SK-N-SH treated with all-trans-retinoic acid at 6 μM for 48 hours (cell line): ENCODE results near the gene DGAT2.
"Not testable (repeated sequence)": the region's sequence is repeated elsewhere in the genome, so short reads cannot be mapped to it uniquely, and the experiment has no call there.

Experiments
- ATAC-seq: fragments of 200-7000 bp; cut with Tn5 transposase; 3 replicates; pipeline ENCODE4 v1.9.1; 2020; ENCODE audit warnings: mild to moderate bottlenecking, moderate library complexity
- ARNTL ChIP-seq: fragments of 450-650 bp; formaldehyde crosslinking; IDR thresholded peaks from 2 replicates; pipeline ENCODE4 v1.5.0; 2020; ENCODE audit warnings: low read depth, mild to moderate bottlenecking, moderate library complexity, borderline replicate concordance
- CSDC2 ChIP-seq: fragments of 250-450 bp; sonication (Bioruptor Pico); IDR thresholded peaks from 2 replicates; pipeline ENCODE4 v1.5.0; 2020; ENCODE audit warnings: mild to moderate bottlenecking, moderate library complexity
- ESRRG ChIP-seq: fragments of 250-450 bp; sonication (Bioruptor Pico); IDR thresholded peaks from 2 replicates; pipeline ENCODE4 v1.6.1; 2021; ENCODE audit warnings: mild to moderate bottlenecking
- GLIS3 ChIP-seq: fragments of 250-450 bp; sonication (Bioruptor Pico); IDR thresholded peaks from 2 replicates; pipeline ENCODE4 v1.5.0; 2020; ENCODE audit warnings: mild to moderate bottlenecking, moderate library complexity
- ISL1 ChIP-seq: fragments of 250-450 bp; sonication (Bioruptor Pico); IDR thresholded peaks from 2 replicates; pipeline ENCODE4 v2.1.2; 2022; ENCODE audit warnings: mild to moderate bottlenecking, moderate library complexity
- PPARA ChIP-seq: fragments of 250-450 bp; sonication (Bioruptor Pico); IDR thresholded peaks from 2 replicates; pipeline ENCODE4 v1.5.0; 2020; ENCODE audit warnings: mild to moderate bottlenecking, borderline replicate concordance
- RARB ChIP-seq: fragments of 250-450 bp; sonication (Bioruptor Pico); IDR thresholded peaks from 2 replicates; pipeline ENCODE4 v1.8.0; 2021; ENCODE audit warnings: mild to moderate bottlenecking, moderate library complexity
- TCF4 ChIP-seq: fragments of 250-450 bp; sonication (Bioruptor Pico); IDR thresholded peaks from 2 replicates; pipeline ENCODE4 v1.8.0; 2021; ENCODE audit warnings: mild to moderate bottlenecking, moderate library complexity, borderline replicate concordance
- TOX ChIP-seq: fragments of 250-450 bp; sonication (Bioruptor Pico); IDR thresholded peaks from 2 replicates; pipeline ENCODE4 v1.8.0; 2021; ENCODE audit warnings: mild to moderate bottlenecking, moderate library complexity, borderline replicate concordance
- ZC3H10 ChIP-seq: fragments of 250-450 bp; sonication (Bioruptor Pico); IDR thresholded peaks from 2 replicates; pipeline ENCODE4 v1.5.1; 2021; ENCODE audit warnings: mild to moderate bottlenecking, moderate library complexity
- ZFP3 ChIP-seq: fragments of 250-450 bp; sonication (Bioruptor Pico); IDR thresholded peaks from 2 replicates; pipeline ENCODE4 v1.5.0; 2020; ENCODE audit warnings: mild to moderate bottlenecking, moderate library complexity
- ZFP30 ChIP-seq: fragments of 450-650 bp; formaldehyde crosslinking; IDR thresholded peaks from 2 replicates; pipeline ENCODE4 v1.5.0; 2022; ENCODE audit warnings: mild to moderate bottlenecking, moderate library complexity
- ZNF565 ChIP-seq: fragments of 450-650 bp; formaldehyde crosslinking; conservative IDR thresholded peaks from 2 replicates; pipeline ENCODE4 v1.5.0; 2020; ENCODE audit warnings: low read depth, mild to moderate bottlenecking, moderate library complexity
- ZNF70 ChIP-seq: fragments of 450-650 bp; formaldehyde crosslinking; IDR thresholded peaks from 2 replicates; pipeline ENCODE4 v1.5.0; 2020; ENCODE audit warnings: mild to moderate bottlenecking, moderate library complexity
- TF ChIP-seq, protein P1 (sequence below): fragments of 250-450 bp; sonication (Bioruptor Pico); IDR thresholded peaks from 2 replicates; pipeline ENCODE4 v1.5.1; 2020; ENCODE audit warnings: low read depth, mild to moderate bottlenecking, moderate library complexity
- TF ChIP-seq, protein P2 (sequence below): fragments of 250-450 bp; sonication (Bioruptor Pico); IDR thresholded peaks from 2 replicates; pipeline ENCODE4 v1.5.1; 2021; ENCODE audit warnings: mild to moderate bottlenecking, moderate library complexity
- TF ChIP-seq, protein P3 (sequence below): fragments of 250-450 bp; sonication (Bioruptor Pico); IDR thresholded peaks from 2 replicates; pipeline ENCODE4 v1.8.0; 2020; ENCODE audit warnings: mild to moderate bottlenecking, moderate library complexity, borderline replicate concordance
- TF ChIP-seq, protein P4 (sequence below): fragments of 250-450 bp; sonication (Bioruptor Pico); IDR thresholded peaks from 2 replicates; pipeline ENCODE4 v1.8.0; 2021; ENCODE audit warnings: low read depth, mild to moderate bottlenecking, moderate library complexity, borderline replicate concordance
- TF ChIP-seq, protein P5 (sequence below): fragments of 250-450 bp; sonication (Bioruptor Pico); IDR thresholded peaks from 2 replicates; pipeline ENCODE4 v1.5.0; 2020; ENCODE audit warnings: mild to moderate bottlenecking, moderate library complexity

The DGAT2 gene

DNA sequence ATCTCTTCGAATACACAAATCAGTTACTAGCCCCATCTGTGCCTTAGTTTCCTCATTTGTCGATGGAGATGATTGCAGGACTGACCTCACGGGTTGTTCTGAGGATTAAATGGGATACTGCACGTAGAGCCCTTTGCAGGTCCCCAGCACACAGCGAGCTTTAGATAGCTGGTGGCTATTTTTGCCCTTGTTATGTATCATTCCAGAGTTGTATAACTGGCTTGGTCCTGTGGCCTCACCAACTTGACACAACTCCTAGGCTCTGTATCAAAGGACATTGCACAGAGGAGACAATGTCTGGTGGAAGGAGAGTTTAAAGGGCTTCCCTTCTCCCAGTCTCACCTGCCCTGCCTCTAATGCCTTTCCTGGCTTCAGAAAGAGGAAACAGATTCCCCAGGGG is 22.8 kb upstream of the DGAT2 start:
- TF ChIP-seq ZNF565 (CRISPR knock-in tag) (no peak), GLIS3 (CRISPR knock-in tag) (no peak), ARNTL (CRISPR knock-in tag) (no peak), TCF4 (CRISPR knock-in tag) (no peak), ISL1 (no peak), CSDC2 (CRISPR knock-in tag) (no peak), ZC3H10 (CRISPR knock-in tag) (no peak), PPARA (CRISPR knock-in tag) (no peak), TOX (CRISPR knock-in tag) (no peak), ZFP30 (CRISPR knock-in tag) (no peak), ZNF70 (CRISPR knock-in tag) (no peak), RARB (no peak), ZFP3 (CRISPR knock-in tag) (no peak), ESRRG (CRISPR knock-in tag) (no peak)
- TF ChIP-seq, protein P1, sequence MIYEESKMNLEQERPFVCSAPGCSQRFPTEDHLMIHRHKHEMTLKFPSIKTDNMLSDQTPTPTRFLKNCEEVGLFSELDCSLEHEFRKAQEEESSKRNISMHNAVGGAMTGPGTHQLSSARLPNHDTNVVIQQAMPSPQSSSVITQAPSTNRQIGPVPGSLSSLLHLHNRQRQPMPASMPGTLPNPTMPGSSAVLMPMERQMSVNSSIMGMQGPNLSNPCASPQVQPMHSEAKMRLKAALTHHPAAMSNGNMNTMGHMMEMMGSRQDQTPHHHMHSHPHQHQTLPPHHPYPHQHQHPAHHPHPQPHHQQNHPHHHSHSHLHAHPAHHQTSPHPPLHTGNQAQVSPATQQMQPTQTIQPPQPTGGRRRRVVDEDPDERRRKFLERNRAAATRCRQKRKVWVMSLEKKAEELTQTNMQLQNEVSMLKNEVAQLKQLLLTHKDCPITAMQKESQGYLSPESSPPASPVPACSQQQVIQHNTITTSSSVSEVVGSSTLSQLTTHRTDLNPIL, result no peak
- TF ChIP-seq, protein P2, sequence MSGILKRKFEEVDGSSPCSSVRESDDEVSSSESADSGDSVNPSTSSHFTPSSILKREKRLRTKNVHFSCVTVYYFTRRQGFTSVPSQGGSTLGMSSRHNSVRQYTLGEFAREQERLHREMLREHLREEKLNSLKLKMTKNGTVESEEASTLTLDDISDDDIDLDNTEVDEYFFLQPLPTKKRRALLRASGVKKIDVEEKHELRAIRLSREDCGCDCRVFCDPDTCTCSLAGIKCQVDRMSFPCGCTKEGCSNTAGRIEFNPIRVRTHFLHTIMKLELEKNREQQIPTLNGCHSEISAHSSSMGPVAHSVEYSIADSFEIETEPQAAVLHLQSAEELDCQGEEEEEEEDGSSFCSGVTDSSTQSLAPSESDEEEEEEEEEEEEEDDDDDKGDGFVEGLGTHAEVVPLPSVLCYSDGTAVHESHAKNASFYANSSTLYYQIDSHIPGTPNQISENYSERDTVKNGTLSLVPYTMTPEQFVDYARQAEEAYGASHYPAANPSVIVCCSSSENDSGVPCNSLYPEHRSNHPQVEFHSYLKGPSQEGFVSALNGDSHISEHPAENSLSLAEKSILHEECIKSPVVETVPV (CRISPR knock-in tag), result no peak
- TF ChIP-seq, protein P3, sequence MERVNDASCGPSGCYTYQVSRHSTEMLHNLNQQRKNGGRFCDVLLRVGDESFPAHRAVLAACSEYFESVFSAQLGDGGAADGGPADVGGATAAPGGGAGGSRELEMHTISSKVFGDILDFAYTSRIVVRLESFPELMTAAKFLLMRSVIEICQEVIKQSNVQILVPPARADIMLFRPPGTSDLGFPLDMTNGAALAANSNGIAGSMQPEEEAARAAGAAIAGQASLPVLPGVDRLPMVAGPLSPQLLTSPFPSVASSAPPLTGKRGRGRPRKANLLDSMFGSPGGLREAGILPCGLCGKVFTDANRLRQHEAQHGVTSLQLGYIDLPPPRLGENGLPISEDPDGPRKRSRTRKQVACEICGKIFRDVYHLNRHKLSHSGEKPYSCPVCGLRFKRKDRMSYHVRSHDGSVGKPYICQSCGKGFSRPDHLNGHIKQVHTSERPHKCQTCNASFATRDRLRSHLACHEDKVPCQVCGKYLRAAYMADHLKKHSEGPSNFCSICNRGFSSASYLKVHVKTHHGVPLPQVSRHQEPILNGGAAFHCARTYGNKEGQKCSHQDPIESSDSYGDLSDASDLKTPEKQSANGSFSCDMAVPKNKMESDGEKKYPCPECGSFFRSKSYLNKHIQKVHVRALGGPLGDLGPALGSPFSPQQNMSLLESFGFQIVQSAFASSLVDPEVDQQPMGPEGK (CRISPR knock-in tag), result no peak
- TF ChIP-seq, protein P4, sequence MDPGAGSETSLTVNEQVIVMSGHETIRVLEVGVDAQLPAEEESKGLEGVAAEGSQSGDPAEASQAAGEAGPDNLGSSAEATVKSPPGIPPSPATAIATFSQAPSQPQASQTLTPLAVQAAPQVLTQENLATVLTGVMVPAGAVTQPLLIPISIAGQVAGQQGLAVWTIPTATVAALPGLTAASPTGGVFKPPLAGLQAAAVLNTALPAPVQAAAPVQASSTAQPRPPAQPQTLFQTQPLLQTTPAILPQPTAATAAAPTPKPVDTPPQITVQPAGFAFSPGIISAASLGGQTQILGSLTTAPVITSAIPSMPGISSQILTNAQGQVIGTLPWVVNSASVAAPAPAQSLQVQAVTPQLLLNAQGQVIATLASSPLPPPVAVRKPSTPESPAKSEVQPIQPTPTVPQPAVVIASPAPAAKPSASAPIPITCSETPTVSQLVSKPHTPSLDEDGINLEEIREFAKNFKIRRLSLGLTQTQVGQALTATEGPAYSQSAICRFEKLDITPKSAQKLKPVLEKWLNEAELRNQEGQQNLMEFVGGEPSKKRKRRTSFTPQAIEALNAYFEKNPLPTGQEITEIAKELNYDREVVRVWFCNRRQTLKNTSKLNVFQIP, result no peak
- TF ChIP-seq, protein P5, sequence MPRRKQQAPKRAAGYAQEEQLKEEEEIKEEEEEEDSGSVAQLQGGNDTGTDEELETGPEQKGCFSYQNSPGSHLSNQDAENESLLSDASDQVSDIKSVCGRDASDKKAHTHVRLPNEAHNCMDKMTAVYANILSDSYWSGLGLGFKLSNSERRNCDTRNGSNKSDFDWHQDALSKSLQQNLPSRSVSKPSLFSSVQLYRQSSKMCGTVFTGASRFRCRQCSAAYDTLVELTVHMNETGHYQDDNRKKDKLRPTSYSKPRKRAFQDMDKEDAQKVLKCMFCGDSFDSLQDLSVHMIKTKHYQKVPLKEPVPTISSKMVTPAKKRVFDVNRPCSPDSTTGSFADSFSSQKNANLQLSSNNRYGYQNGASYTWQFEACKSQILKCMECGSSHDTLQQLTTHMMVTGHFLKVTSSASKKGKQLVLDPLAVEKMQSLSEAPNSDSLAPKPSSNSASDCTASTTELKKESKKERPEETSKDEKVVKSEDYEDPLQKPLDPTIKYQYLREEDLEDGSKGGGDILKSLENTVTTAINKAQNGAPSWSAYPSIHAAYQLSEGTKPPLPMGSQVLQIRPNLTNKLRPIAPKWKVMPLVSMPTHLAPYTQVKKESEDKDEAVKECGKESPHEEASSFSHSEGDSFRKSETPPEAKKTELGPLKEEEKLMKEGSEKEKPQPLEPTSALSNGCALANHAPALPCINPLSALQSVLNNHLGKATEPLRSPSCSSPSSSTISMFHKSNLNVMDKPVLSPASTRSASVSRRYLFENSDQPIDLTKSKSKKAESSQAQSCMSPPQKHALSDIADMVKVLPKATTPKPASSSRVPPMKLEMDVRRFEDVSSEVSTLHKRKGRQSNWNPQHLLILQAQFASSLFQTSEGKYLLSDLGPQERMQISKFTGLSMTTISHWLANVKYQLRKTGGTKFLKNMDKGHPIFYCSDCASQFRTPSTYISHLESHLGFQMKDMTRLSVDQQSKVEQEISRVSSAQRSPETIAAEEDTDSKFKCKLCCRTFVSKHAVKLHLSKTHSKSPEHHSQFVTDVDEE (CRISPR knock-in tag), result no peak
- TF ChIP-seq, all 23 proteins: peak for 0
- no peak for ATAC-seq

DNA sequence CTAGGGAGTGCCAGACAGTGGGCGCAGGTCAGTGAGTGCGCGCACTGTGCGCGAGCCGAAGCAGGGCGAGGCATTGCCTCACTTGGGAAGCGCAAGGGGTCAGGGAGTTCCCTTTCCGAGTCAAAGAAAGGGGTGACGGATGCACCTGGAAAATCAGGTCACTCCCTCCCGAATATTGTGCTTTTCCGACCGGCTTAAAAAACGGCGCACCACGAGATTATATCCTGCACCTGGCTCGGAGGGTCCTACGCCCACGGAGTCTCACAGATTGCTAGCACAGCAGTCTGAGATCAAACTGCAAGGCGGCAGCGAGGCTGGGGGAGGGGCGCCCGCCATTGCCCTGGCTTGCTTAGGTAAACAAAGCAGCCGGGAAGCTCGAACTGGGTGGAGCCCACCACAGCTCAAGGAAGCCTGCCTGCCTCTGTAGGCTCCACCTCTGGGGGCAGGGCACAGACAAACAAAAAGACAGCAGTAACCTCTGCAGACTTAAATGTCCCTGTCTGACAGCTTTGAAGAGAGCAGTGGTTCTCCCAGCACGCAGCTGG is 19.8 kb upstream of the DGAT2 start:
- not testable (repeated sequence) for ATAC-seq

DNA sequence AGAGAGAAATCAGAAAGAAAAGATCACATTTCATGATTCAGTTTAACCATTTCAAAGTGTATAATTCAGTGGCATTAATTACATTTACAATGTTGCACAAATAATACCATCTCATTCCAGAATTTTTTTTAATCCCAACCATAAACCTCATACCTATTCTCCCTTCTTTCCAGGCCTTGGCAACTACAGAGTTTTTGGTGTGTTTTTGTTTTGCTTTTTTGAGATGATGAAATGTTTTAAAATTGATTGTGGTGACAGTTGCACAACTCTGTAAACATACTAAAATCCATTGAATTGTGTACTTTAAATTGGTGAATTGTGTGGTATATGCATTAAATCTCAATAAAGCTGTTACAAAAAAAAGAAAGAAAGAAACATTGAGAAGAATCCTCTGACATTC is 13.6 kb upstream of the DGAT2 start:
- not testable (repeated sequence) for ATAC-seq

DNA sequence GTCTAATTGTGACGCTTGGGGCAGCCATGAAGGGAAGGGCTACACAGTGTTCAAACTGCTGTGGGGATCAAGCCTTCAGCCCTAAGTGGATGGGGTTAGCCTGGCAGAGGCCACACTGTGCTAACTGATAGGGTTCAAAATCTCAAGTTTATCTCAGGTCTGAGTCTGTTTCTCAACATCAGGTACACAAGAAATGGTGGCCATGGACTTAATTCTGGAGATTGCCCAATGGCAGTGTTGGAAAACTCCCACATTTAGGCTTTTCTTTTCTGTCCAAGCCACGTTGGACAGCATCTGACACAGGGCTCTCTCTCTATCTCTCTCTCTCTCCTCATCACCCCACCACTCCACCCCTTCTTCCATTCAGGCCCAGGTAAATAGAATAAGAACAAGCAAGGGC is 10.9 kb upstream of the DGAT2 start:
- TF ChIP-seq RARB, result no peak
- no peak for TF ChIP-seq ARNTL (CRISPR knock-in tag)
- TF ChIP-seq ZFP30 (CRISPR knock-in tag), result no peak
- TF ChIP-seq ISL1, result no peak
- TF ChIP-seq, protein P4, result no peak
- TF ChIP-seq PPARA (CRISPR knock-in tag), result no peak
- no peak for TF ChIP-seq TCF4 (CRISPR knock-in tag)
- TF ChIP-seq, protein P5 (CRISPR knock-in tag), result no peak
- no peak for TF ChIP-seq ZC3H10 (CRISPR knock-in tag)
- TF ChIP-seq ZFP3 (CRISPR knock-in tag), result no peak
- no peak for TF ChIP-seq ZNF70 (CRISPR knock-in tag)
- no peak for ATAC-seq
